B cell (primary cell): Measurements from ENCODE around the gene IFIT2. TPM values are rescaled to one million over a fixed set of nuclear protein-coding genes. Genes with fewer than 3 reads are reported as not detected.
A peak's percentile ranks its signal among the peaks of the same experiment; 100 is the strongest.

ENCODE experiments used
- ATAC-seq: fragments of 200-7000 bp; cut with Tn5 transposase; one replicate; pipeline ENCODE4 v1.10.0; 2021; ENCODE audit warnings: low read depth, mild to moderate bottlenecking, moderate number of reproducible peaks, moderate library complexity
- CTCF ChIA-PET: fragments of 350-600 bp; sonication (Branson Sonifier 250); formaldehyde crosslinking; loops from one replicate; lab custom pipeline; 2021; ENCODE audit warnings: antibody characterized with exemption, inconsistent platforms; lab: Charles Lee
- POLR2A ChIA-PET: fragments of 350-600 bp; sonication (Branson Sonifier 250); formaldehyde crosslinking; loops from one replicate; lab custom pipeline; 2021; ENCODE audit warnings: antibody characterized with exemption; lab: Charles Lee
- DNase-seq: peaks from one replicate; pipeline ENCODE4 v3.0.0; 2013
- H2AFZ ChIP-seq: 2 replicates; pipeline ENCODE4 v1.6.1; 2012; ENCODE audit warnings: mild to moderate bottlenecking, low read depth, low read length; ENCODE audit not compliant: insufficient read depth, poor library complexity, severe bottlenecking
- H3K27ac ChIP-seq, 2 donors: 1 replicate in 1 of 2; 2 replicates in 1 of 2; pipeline ENCODE4 v1.5.1; 2012 to 2013; ENCODE audit warnings: low read length in 2 of 2, mild to moderate bottlenecking in 2 of 2, moderate library complexity in 1 of 2
- H3K27me3 ChIP-seq, 4 experiments: fragments of 200-600 bp in 1 of 4; sonication (generic) in 1 of 4; replicated peaks in 1 of 4; 1 replicate in 2 of 4; 2 replicates in 2 of 4; pipeline versions ENCODE4 v1.6.1 to v1.7.0; 2013 to 2016; ENCODE audit warnings: low read length in 3 of 4, mild to moderate bottlenecking in 2 of 4, mixed read lengths in 1 of 4, moderate library complexity in 1 of 4; ENCODE audit not compliant: insufficient read depth in 4 of 4, control insufficient read depth in 3 of 4; ENCODE audit errors: control extremely low read depth in 1 of 4
- H3K36me3 ChIP-seq, 2 experiments: replicated peaks in 1 of 2; 1 replicate in 1 of 2; 2 replicates in 1 of 2; pipeline versions ENCODE4 v1.6.1 to v1.7.1; 2013; ENCODE audit warnings: low read length in 1 of 2; ENCODE audit not compliant: insufficient read depth in 2 of 2, control insufficient read depth in 1 of 2; ENCODE audit errors: control extremely low read depth in 1 of 2, extremely low read depth in 1 of 2
- H3K4me1 ChIP-seq, 2 donors: fragments of 200-600 bp in 1 of 2; sonication (generic) in 1 of 2; 1 replicate in 1 of 2; 2 replicates in 1 of 2; pipeline versions ENCODE4 v1.5.1 to v1.6.1; 2013 to 2017; ENCODE audit warnings: low read length in 2 of 2; ENCODE audit not compliant: control insufficient read depth in 2 of 2, insufficient read depth in 2 of 2
- H3K4me2 ChIP-seq: replicated peaks from 2 replicates; pipeline ENCODE3; 2012; ENCODE audit warnings: mild to moderate bottlenecking, low read depth, low read length; ENCODE audit not compliant: poor library complexity, severe bottlenecking
- H3K4me3 ChIP-seq, 5 experiments: fragments of 200-600 bp in 1 of 5; sonication (generic) in 1 of 5; 1 replicate in 3 of 5; 2 replicates in 2 of 5; pipeline versions ENCODE4 v1.5.1 to v1.7.0; 2011 to 2016; ENCODE audit warnings: low read length in 4 of 5, mild to moderate bottlenecking in 4 of 5, low read depth in 2 of 5, control low read depth in 1 of 5, moderate library complexity in 1 of 5; ENCODE audit not compliant: insufficient read depth in 1 of 5; ENCODE audit errors: control extremely low read depth in 1 of 5, extremely low read depth in 1 of 5
- H3K79me2 ChIP-seq: fragments of 200-600 bp; sonication (generic); one replicate; pipeline ENCODE4 v1.6.0; 2016; ENCODE audit warnings: low read length; ENCODE audit not compliant: control insufficient read depth, insufficient read depth
- H3K9ac ChIP-seq: fragments of 200-600 bp; sonication (generic); 2 replicates; pipeline ENCODE4 v1.6.1; 2017; ENCODE audit warnings: mild to moderate bottlenecking, low read length, moderate library complexity
- H3K9me3 ChIP-seq, 3 donors: one replicate each; pipeline versions ENCODE4 v1.6.1 to v1.7.1; 2013; ENCODE audit warnings: low read length in 2 of 3; ENCODE audit not compliant: control insufficient read depth in 2 of 3, insufficient read depth in 1 of 3; ENCODE audit errors: control extremely low read depth in 1 of 3
- H4K20me1 ChIP-seq: 2 replicates; pipeline ENCODE4 v1.6.0; 2012; ENCODE audit warnings: mild to moderate bottlenecking, low read length; ENCODE audit not compliant: insufficient read depth, control insufficient read depth, poor library complexity, severe bottlenecking
- H3K27ac Mint-ChIP-seq: one replicate; pipeline ENCODE4 v1.8.0; 2021; ENCODE audit warnings: mixed read lengths
- H3K27me3 Mint-ChIP-seq: one replicate; pipeline ENCODE4 v1.8.0; 2021; ENCODE audit warnings: mixed read lengths
- H3K4me1 Mint-ChIP-seq: one replicate; pipeline ENCODE4 v1.8.0; 2021; ENCODE audit warnings: mixed read lengths
- H3K4me3 Mint-ChIP-seq: one replicate; pipeline ENCODE4 v1.8.0; 2021; ENCODE audit warnings: mixed read lengths
- H3K9me3 Mint-ChIP-seq: one replicate; pipeline ENCODE4 v1.8.0; 2022; ENCODE audit warnings: mixed read lengths; ENCODE audit not compliant: insufficient read depth
- CTCF ChIP-seq: fragments of 200-600 bp; IDR thresholded peaks from one replicate; pipeline ENCODE4 v1.8.0; 2022; ENCODE audit warnings: antibody characterized with exemption, mild to moderate bottlenecking
- EZH2 ChIP-seq: IDR thresholded peaks from 2 replicates; pipeline ENCODE4 v1.6.1; 2012; ENCODE audit warnings: borderline replicate concordance, low read depth, mild to moderate bottlenecking, moderate library complexity, low read length; ENCODE audit not compliant: insufficient read depth, poor library complexity, severe bottlenecking
- whole genome bisulfite sequencing: methylation state at CpG from one replicate; pipeline ENCODE4 v1.1.5; 2013; ENCODE audit warnings: missing lambda C conversion rate; ENCODE audit not compliant: insufficient coverage; 5-methylcytosine and 5-hydroxymethylcytosine counted together
- intact Hi-C: fragments of 100-400 bp; cut with micrococcal nuclease; formaldehyde crosslinking; loops from one replicate; pipeline ENCODE4 v1.10.0; 2022
- polyA plus RNA-seq: library from polyadenylated mRNA; depleted of rRNA; stranded (reverse); fragments of >200 nt; gene quantifications from 2 replicates; pipeline ENCODE4 v1.2.3, GENCODE V29; 2012
- total RNA-seq, 2 donors: library from RNA; stranded (reverse); fragments of 120-200 nt in 1 of 2; gene quantifications; 1 replicate in 1 of 2; 2 replicates in 1 of 2; pipeline versions ENCODE4 v1.2.3 to v1.2.4, GENCODE V29; 2013 to 2022

The IFIT2 gene
- total and polyA plus RNA-seq, 2 donors (not counting 1 experiment from before 2014, with no cell fraction given), result 3.6 to 12.4 TPM

- WGBS, result 86% methylated on average over 1 of the region's 3 CpGs
- Histone ChIP-seq H3K79me2 (peaks cover 17% of the 10 kb centered on the region), H3K9ac (no peak overlapping the region), H3K36me3 (no peaks in the 10 kb centered on the region), H4K20me1 (no peaks in the 10 kb centered on the region), H3K4me2 (no peak overlapping the region), H3K9me3 (peaks cover 2 to 9% (median 3%) of the 10 kb centered on the region in 3 donors), H3K4me3 (no peak overlapping the region), H3K4me1 (peaks cover 21 to 23% of the 10 kb centered on the region in 2 donors), H2AFZ (no peak overlapping the region), H3K27me3 (no peaks in the 10 kb centered on the region), H3K27ac (no peak overlapping the region)
- CTCF ChIA-PET, result interaction anchor here (0.8 to 2.8 kb wide), 3 partner anchors 74 to 122 kb away, joined by 3 to 15 read pairs (median 3); no protein-coding TSS in a partner anchor
- intact Hi-C loops, result no loop called here
- POLR2A ChIA-PET, result no interaction called here
- Mint-ChIP-seq H3K27ac (no peak overlapping the region), H3K4me1 (peaks cover 26% of the 10 kb centered on the region), H3K4me3 (no peak overlapping the region), H3K27me3 (no peaks in the 10 kb centered on the region), H3K9me3 (no peaks in the 10 kb centered on the region)
- TF ChIP-seq CTCF (no peak), EZH2 (no peak)
- ATAC-seq, result no peak
- no peak for DNase-seq
These were observed 7.1 kb upstream of the IFIT2 start for GRCh38 chr10:89294721-89295239.

- peaks cover 2 to 11% (median 3%) of the 10 kb centered on the region in 3 donors for H3K9me3 ChIP-seq
- H3K79me2 ChIP-seq, result peaks cover 17% of the 10 kb centered on the region
- peak overlapping the region; percentile 63 for H3K4me2 ChIP-seq
- H3K4me1 ChIP-seq, result peaks cover 21 to 23% of the 10 kb centered on the region in 2 donors
- Mint-ChIP-seq H3K9me3 (no peaks in the 10 kb centered on the region), H3K27me3 (no peaks in the 10 kb centered on the region), H3K27ac (peak overlapping the region; percentile 93), H3K4me1 (peaks cover 28% of the 10 kb centered on the region), H3K4me3 (peak overlapping the region; percentile 45)
- TF ChIP-seq EZH2 (no peak), CTCF (no peak)
- peak overlapping the region; percentile 34 to 68 for H3K27ac ChIP-seq
- H2AFZ ChIP-seq, result no peak overlapping the region
- whole genome bisulfite sequencing, result no CpG with 5 or more reads among the region's 1 CpG
- DNase-seq, result no peak
- H3K36me3 ChIP-seq, result no peaks in the 10 kb centered on the region
- no peaks in the 10 kb centered on the region for H3K27me3 ChIP-seq
- no peak for ATAC-seq
- ChIA-PET POLR2A (interaction anchor here (0.6 kb wide), 1 partner anchor 338 kb away, joined by 4 read pairs; no protein-coding TSS in a partner anchor), CTCF (interaction anchor here (2.8 kb wide), 1 partner anchor 73 kb away, joined by 15 read pairs; no protein-coding TSS in a partner anchor)
- intact Hi-C loops, result no loop called here
- H4K20me1 ChIP-seq, result no peaks in the 10 kb centered on the region
- H3K9ac ChIP-seq, result no peak overlapping the region
- no peak overlapping the region for H3K4me3 ChIP-seq
These were observed 6.2 kb upstream of the IFIT2 start for GRCh38 chr10:89295597-89295996.
